ENCODE measurements around the gene KIF16B. TPM values are rescaled to one million over a fixed set of nuclear protein-coding genes. Genes with fewer than 3 reads are reported as not detected.

Gene KIF16B
- total and polyA plus RNA-seq, 4 experiments from 2014 or later = 3.2 to 12.0 (median 10.0) TPM

DNA sequence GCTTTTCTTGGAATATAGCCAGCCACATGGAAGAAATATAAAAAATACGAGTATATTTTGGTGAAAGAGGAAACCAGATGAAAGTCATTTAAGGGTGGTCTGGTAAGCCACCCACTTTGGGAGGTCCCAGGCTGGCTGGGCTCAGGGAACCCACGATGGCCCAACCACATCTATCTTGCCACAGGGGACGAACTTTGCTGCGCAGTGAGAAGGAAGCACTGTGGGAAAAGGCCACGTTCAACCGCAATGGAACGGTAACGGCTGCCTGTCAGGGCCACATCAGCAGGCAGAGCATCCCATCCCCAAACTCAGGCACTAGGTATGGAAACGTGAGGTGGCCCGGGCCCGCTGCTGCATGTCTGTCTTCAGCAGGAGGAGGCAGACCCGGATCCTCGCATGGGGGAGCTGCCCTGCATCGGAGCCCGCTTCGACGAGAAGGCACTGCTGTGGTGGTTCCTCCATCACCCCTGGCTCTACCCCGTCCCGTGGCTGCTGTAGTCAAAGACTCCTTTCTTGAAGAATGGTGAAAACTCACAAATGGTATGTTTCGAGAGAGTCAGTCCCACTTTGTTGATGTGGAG, 300.4 kb downstream of the KIF16B start:
- Mint-ChIP-seq H3K36me3 (peaks cover 47 to 78% of the 10 kb centered on the region in 2 donors), H3K4me3 (no peak overlapping the region), H3K9me3 (peaks cover 0 to 5% (median 1%) of the 10 kb centered on the region in 8 donors), H3K27ac (peak overlapping the region in 1 of 7 donors; percentile 2), H3K27me3 (no peaks in the 10 kb centered on the region), H3K4me1 (no peaks in the 10 kb centered on the region)
- DNase-seq = no peak
- Histone ChIP-seq H3K27me3 (ENCODE audit: insufficient read depth, low read length) (no peaks in the 10 kb centered on the region), H3K36me3 (ENCODE audit: insufficient read depth, low read length) (no peaks in the 10 kb centered on the region), H3K4me1 (ENCODE audit: insufficient read depth, low read length) (no peaks in the 10 kb centered on the region), H3K4me3 (ENCODE audit: low read length in 2 of 2) (no peak overlapping the region), H3K27ac (ENCODE audit: low read depth, low read length) (no peak overlapping the region), H3K9me3 (ENCODE audit: control insufficient read depth in 1 of 2, low read length in 2 of 2) (no peaks in the 10 kb centered on the region)
- ChIA-PET CTCF (ENCODE audit: partially characterized antibody) (no interaction called here), POLR2A (ENCODE audit: partially characterized antibody) (no interaction called here)
- intact Hi-C loops (cut with micrococcal nuclease) = no loop called here

DNA sequence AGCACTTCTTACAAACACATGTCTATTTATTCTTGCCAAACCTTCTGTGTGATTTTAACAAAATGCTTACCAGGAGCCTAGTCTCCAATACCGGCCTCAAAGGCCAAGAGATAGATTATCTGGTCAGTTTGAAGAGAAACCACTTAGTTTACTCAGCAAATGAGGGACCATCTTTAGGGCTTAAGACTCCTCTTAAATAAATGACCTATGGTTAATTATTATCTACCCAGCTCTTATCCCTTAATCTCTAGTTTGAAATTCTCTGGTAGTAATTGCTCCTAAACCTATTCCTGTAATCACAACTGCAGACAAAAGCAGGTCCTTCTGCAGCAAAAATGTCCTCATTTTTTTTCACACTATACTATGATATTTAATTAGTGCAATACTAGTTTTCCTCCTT, 301.8 kb downstream of the KIF16B start:
- peaks cover 3 to 18% (median 12%) of the 10 kb centered on the region in 8 donors for H3K9me3 Mint-ChIP-seq
- Histone ChIP-seq H3K4me3 (ENCODE audit: low read length in 2 of 2) (no peak overlapping the region), H3K27ac (ENCODE audit: low read depth, low read length) (no peak overlapping the region), H3K27me3 (ENCODE audit: insufficient read depth, low read length) (no peaks in the 10 kb centered on the region), H3K9me3 (ENCODE audit: control insufficient read depth in 1 of 2, low read length in 2 of 2) (no peaks in the 10 kb centered on the region), H3K4me1 (ENCODE audit: insufficient read depth, low read length) (no peaks in the 10 kb centered on the region), H3K36me3 (ENCODE audit: insufficient read depth, low read length) (no peaks in the 10 kb centered on the region)
- ChIA-PET POLR2A (ENCODE audit: partially characterized antibody) (no interaction called here), CTCF (ENCODE audit: partially characterized antibody) (no interaction called here)
- H3K27me3 Mint-ChIP-seq = no peaks in the 10 kb centered on the region
- H3K4me3 Mint-ChIP-seq = no peak overlapping the region
- H3K27ac Mint-ChIP-seq = no peak overlapping the region
- peaks cover 48 to 90% of the 10 kb centered on the region in 2 donors for H3K36me3 Mint-ChIP-seq
- H3K4me1 Mint-ChIP-seq = no peaks in the 10 kb centered on the region
- DNase-seq = no peak
- intact Hi-C loops (cut with micrococcal nuclease) = no loop called here

DNA sequence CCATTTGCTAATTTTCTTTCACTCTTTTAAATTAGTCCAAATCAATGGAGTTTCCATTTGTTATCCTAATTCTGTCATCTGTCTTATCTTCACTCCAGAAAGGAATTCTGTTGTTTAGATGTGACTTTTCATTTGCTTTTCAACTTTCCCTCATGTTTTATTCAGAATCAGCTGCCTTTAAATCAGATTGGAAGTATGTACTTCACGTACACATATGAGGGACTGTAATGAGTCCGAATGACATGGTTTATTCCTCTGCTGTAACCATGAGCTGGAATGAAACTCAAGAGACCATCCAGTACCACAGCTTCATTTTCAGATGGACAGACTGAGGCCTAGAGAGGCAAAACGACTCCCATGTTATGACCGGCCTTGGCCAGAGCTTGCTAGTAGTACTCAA, 302.3 kb downstream of the KIF16B start:
- H3K27me3 Mint-ChIP-seq = no peaks in the 10 kb centered on the region
- no peaks in the 10 kb centered on the region for H3K4me1 Mint-ChIP-seq

DNA sequence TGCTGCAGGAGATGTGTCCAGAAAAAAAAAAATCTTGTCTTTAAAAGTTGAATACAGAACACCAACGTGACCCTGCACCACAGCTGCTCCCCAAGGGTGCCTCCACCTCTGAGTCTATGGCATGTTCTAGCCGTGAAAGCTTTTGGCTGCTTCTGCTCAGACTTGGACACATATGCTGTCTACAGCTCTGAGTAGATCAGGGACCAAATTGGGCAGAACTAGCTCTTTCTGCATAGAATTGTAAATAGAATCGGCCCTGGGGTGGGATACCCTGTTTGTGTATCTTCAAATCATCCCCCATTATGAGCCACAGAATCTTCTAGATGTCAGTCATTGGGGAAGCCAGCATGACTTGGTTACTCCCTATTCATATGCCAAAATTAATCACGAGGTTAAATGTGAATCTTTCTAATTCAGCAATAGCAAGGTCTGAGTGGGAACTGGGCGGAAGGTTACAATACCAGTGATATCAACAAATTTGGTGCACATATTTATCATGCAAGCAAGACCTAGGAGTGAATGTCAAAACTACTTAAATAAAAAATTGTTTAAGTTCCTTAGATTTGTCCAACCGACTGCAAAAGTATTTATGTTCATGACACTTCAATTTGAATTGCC, 302.8 kb downstream of the KIF16B start:
- DNase-seq = no peak
- peaks cover 3 to 27% (median 19%) of the 10 kb centered on the region in 8 donors for H3K9me3 Mint-ChIP-seq
- POLR2A ChIA-PET (ENCODE audit: partially characterized antibody) = no interaction called here

More for the DNA sequence above, 302.3 kb downstream of the KIF16B start:
- Mint-ChIP-seq H3K36me3 (peaks cover 48 to 93% of the 10 kb centered on the region in 2 donors), H3K9me3 (peaks cover 3 to 23% (median 15%) of the 10 kb centered on the region in 8 donors), H3K27ac (no peak overlapping the region), H3K4me3 (no peak overlapping the region)
- Histone ChIP-seq H3K4me1 (ENCODE audit: insufficient read depth, low read length) (no peaks in the 10 kb centered on the region), H3K27me3 (ENCODE audit: insufficient read depth, low read length) (no peaks in the 10 kb centered on the region), H3K36me3 (ENCODE audit: insufficient read depth, low read length) (no peaks in the 10 kb centered on the region), H3K27ac (ENCODE audit: low read depth, low read length) (no peak overlapping the region), H3K9me3 (ENCODE audit: control insufficient read depth in 1 of 2, low read length in 2 of 2) (no peaks in the 10 kb centered on the region), H3K4me3 (ENCODE audit: low read length in 2 of 2) (no peak overlapping the region)
- POLR2A ChIA-PET (ENCODE audit: partially characterized antibody) = no interaction called here
- no peak for DNase-seq
- intact Hi-C loops (cut with micrococcal nuclease) = no loop called here
- CTCF ChIA-PET (ENCODE audit: partially characterized antibody) = no interaction called here

DNA sequence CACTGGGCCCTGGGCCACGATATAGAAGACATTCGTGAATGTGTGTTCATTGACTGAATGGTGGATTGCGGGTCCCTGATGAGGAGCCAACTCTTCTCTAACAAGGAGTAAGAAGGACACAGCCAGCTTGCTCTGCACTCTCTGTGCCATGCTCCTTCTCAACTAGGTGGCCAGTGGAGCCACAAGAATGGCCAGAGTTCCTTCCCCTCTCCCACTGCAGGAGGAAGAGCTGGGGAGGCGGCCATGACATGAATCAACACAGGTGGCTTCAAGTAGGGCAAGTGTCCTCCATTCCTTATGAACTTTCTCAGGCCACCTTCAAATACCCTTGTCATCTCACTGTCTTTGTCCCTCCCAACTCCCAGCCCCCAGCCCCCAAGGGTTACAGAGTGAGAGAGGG, 305.7 kb downstream of the KIF16B start:
- H3K36me3 Mint-ChIP-seq = peaks cover 31 to 67% of the 10 kb centered on the region in 2 donors
- H3K36me3 ChIP-seq (ENCODE audit: insufficient read depth, low read length) = no peaks in the 10 kb centered on the region
- no peak for DNase-seq
- no peaks in the 10 kb centered on the region for H3K4me1 ChIP-seq (ENCODE audit: insufficient read depth, low read length)
- no peak overlapping the region for H3K4me3 Mint-ChIP-seq
- H3K27me3 ChIP-seq (ENCODE audit: insufficient read depth, low read length) = no peaks in the 10 kb centered on the region
- H3K4me1 Mint-ChIP-seq = no peaks in the 10 kb centered on the region
- no peak overlapping the region for H3K27ac Mint-ChIP-seq
- POLR2A ChIA-PET (ENCODE audit: partially characterized antibody) = no interaction called here
- no peaks in the 10 kb centered on the region for H3K27me3 Mint-ChIP-seq
- no peak overlapping the region for H3K27ac ChIP-seq (ENCODE audit: low read depth, low read length)
- peaks cover 3 to 30% (median 20%) of the 10 kb centered on the region in 8 donors for H3K9me3 Mint-ChIP-seq
- no peak overlapping the region for H3K4me3 ChIP-seq (ENCODE audit: low read length in 2 of 2)
- H3K9me3 ChIP-seq (ENCODE audit: control insufficient read depth in 1 of 2, low read length in 2 of 2) = no peaks in the 10 kb centered on the region
- CTCF ChIA-PET (ENCODE audit: partially characterized antibody) = no interaction called here
- intact Hi-C loops (cut with micrococcal nuclease) = no loop called here

More for the DNA sequence above, 302.8 kb downstream of the KIF16B start:
- Histone ChIP-seq H3K36me3 (ENCODE audit: insufficient read depth, low read length) (no peaks in the 10 kb centered on the region), H3K9me3 (ENCODE audit: control insufficient read depth in 1 of 2, low read length in 2 of 2) (no peaks in the 10 kb centered on the region), H3K27me3 (ENCODE audit: insufficient read depth, low read length) (no peaks in the 10 kb centered on the region), H3K4me3 (ENCODE audit: low read length in 2 of 2) (no peak overlapping the region), H3K27ac (ENCODE audit: low read depth, low read length) (no peak overlapping the region), H3K4me1 (ENCODE audit: insufficient read depth, low read length) (no peaks in the 10 kb centered on the region)
- Mint-ChIP-seq H3K27ac (no peak overlapping the region), H3K27me3 (no peaks in the 10 kb centered on the region), H3K4me1 (no peaks in the 10 kb centered on the region), H3K36me3 (peaks cover 45 to 91% of the 10 kb centered on the region in 2 donors), H3K4me3 (no peak overlapping the region)
- intact Hi-C loops (cut with micrococcal nuclease) = no loop called here
- CTCF ChIA-PET (ENCODE audit: partially characterized antibody) = no interaction called here

DNA sequence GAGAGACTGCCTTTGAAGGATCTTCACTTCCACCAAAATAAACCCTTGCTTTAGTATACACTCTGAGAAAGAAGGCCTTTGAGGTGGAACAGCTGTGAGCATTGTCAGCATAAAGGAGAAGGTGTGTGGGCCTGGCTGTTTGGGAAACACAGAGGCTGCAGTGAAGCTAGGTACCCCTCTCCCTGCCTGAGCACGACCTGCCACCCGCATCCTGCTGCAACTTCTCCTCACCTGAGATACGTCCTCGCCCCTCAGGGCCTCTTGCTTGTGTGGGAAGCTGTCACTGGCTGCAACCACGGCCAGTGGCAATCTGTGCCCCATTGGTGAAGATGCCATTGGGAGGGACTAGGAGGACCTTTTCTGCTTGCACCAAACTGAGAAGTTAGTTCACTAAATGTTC, 307.9 kb downstream of the KIF16B start:
- H3K4me1 ChIP-seq (ENCODE audit: insufficient read depth, low read length) = no peaks in the 10 kb centered on the region
- Mint-ChIP-seq H3K9me3 (peaks cover 3 to 36% (median 20%) of the 10 kb centered on the region in 8 donors), H3K27ac (no peak overlapping the region), H3K36me3 (peaks cover 16 to 45% of the 10 kb centered on the region in 2 donors), H3K4me1 (no peaks in the 10 kb centered on the region), H3K4me3 (no peak overlapping the region), H3K27me3 (no peaks in the 10 kb centered on the region)
- intact Hi-C loops (cut with micrococcal nuclease) = no loop called here
- H3K9me3 ChIP-seq (ENCODE audit: control insufficient read depth in 1 of 2, low read length in 2 of 2) = no peaks in the 10 kb centered on the region
- no peak for DNase-seq
- no peak overlapping the region for H3K4me3 ChIP-seq (ENCODE audit: low read length in 2 of 2)
- ChIA-PET POLR2A (ENCODE audit: partially characterized antibody) (no interaction called here), CTCF (ENCODE audit: partially characterized antibody) (no interaction called here)
- no peaks in the 10 kb centered on the region for H3K27me3 ChIP-seq (ENCODE audit: insufficient read depth, low read length)
- H3K36me3 ChIP-seq (ENCODE audit: insufficient read depth, low read length) = no peaks in the 10 kb centered on the region
- no peak overlapping the region for H3K27ac ChIP-seq (ENCODE audit: low read depth, low read length)

DNA sequence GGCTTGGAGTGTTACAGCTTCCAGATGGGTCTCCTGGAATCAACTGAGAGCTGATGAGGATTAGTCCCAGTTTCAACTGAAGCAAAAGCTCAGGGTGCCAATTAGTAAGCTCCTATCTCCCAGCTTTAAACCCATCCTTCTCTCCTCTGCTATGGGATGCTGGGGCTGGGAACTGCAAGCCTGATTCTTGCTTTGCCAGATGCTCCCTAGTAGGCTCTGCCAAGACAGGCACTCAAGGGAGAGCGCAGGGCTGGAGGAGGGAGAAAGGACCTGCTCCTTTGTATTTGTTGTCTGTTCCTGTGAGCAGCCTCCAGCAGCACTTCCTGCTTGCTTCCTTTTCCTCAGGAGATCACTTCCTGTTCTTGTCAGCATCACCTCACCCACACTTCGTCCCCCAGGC, 309.7 kb downstream of the KIF16B start:
- intact Hi-C loops (cut with micrococcal nuclease) = no loop called here
- Mint-ChIP-seq H3K36me3 (peaks cover 8 to 27% of the 10 kb centered on the region in 2 donors), H3K27ac (no peak overlapping the region), H3K4me1 (no peaks in the 10 kb centered on the region), H3K9me3 (peaks cover 3 to 37% (median 20%) of the 10 kb centered on the region in 8 donors), H3K4me3 (no peak overlapping the region), H3K27me3 (no peaks in the 10 kb centered on the region)
- no peak for DNase-seq
- POLR2A ChIA-PET (ENCODE audit: partially characterized antibody) = no interaction called here
- H3K9me3 ChIP-seq (ENCODE audit: control insufficient read depth in 1 of 2, low read length in 2 of 2) = no peaks in the 10 kb centered on the region
- H3K27ac ChIP-seq (ENCODE audit: low read depth, low read length) = no peak overlapping the region
- H3K36me3 ChIP-seq (ENCODE audit: insufficient read depth, low read length) = no peaks in the 10 kb centered on the region
- CTCF ChIA-PET (ENCODE audit: partially characterized antibody) = no interaction called here
- H3K4me1 ChIP-seq (ENCODE audit: insufficient read depth, low read length) = no peaks in the 10 kb centered on the region
- H3K27me3 ChIP-seq (ENCODE audit: insufficient read depth, low read length) = no peaks in the 10 kb centered on the region
- H3K4me3 ChIP-seq (ENCODE audit: low read length in 2 of 2) = no peak overlapping the region
